Common myeloid progenitor, CD34-positive (primary cell): ENCODE data around the gene MARS1.

Experiments used
- CTCF ChIA-PET: fragments of 350-600 bp; sonication (Branson Sonifier 250); formaldehyde crosslinking; loops from one replicate; lab custom pipeline; 2021; ENCODE audit warnings: antibody characterized with exemption; lab: Charles Lee
- POLR2A ChIA-PET: fragments of 350-600 bp; sonication (Branson Sonifier 250); formaldehyde crosslinking; loops from one replicate; lab custom pipeline; 2021; ENCODE audit warnings: antibody characterized with exemption; lab: Charles Lee
- DNase-seq, 3 donors: peaks; one replicate each; pipeline versions ENCODE4 v3.0.0 to v3.0.0-alpha.2; 2013
- H3K27ac ChIP-seq, 2 experiments: 1 replicate in 1 of 2; 2 replicates in 1 of 2; pipeline ENCODE4 v1.7.0; 2013; ENCODE audit warnings: inconsistent platforms in 2 of 2, low read length in 2 of 2, mild to moderate bottlenecking in 2 of 2, low read depth in 1 of 2, moderate library complexity in 1 of 2; ENCODE audit not compliant: severe bottlenecking in 2 of 2, insufficient read depth in 1 of 2, poor library complexity in 1 of 2
- H3K27me3 ChIP-seq, 5 experiments: replicated peaks in 2 of 5; 1 replicate in 3 of 5; 2 replicates in 2 of 5; pipeline versions ENCODE4 v1.6.1 to v1.7.0; 2013; ENCODE audit warnings: low read length in 4 of 5, mild to moderate bottlenecking in 2 of 5, moderate library complexity in 2 of 5, inconsistent platforms in 1 of 5; ENCODE audit not compliant: insufficient read depth in 5 of 5, control insufficient read depth in 4 of 5
- H3K36me3 ChIP-seq, 4 experiments: 1 replicate in 2 of 4; 2 replicates in 2 of 4; pipeline versions ENCODE4 v1.6.1 to v1.7.0; 2013; ENCODE audit warnings: low read length in 3 of 4, control low read depth in 1 of 4, mild to moderate bottlenecking in 1 of 4; ENCODE audit not compliant: control insufficient read depth in 4 of 4, insufficient read depth in 4 of 4
- H3K4me1 ChIP-seq, 4 experiments: 1 replicate in 3 of 4; 2 replicates in 1 of 4; pipeline versions ENCODE4 v1.6.1 to v1.7.1; 2013; ENCODE audit warnings: low read length in 3 of 4, mild to moderate bottlenecking in 3 of 4, control low read depth in 1 of 4, inconsistent platforms in 1 of 4, moderate library complexity in 1 of 4; ENCODE audit not compliant: control insufficient read depth in 4 of 4, insufficient read depth in 4 of 4; ENCODE audit errors: control extremely low read depth in 1 of 4
- H3K4me3 ChIP-seq, 7 experiments: 1 replicate in 4 of 7; 2 replicates in 3 of 7; pipeline versions ENCODE4 v1.5.1 to v1.7.0; 2013; ENCODE audit warnings: mild to moderate bottlenecking in 7 of 7, low read length in 6 of 7, moderate library complexity in 6 of 7, inconsistent platforms in 2 of 7, low read depth in 2 of 7, control low read depth in 1 of 7; ENCODE audit not compliant: insufficient read depth in 4 of 7, control insufficient read depth in 1 of 7; ENCODE audit errors: extremely low read depth in 1 of 7
- H3K9me3 ChIP-seq, 5 experiments: 1 replicate in 4 of 5; 2 replicates in 1 of 5; pipeline versions ENCODE4 v1.6.1 to v1.7.1; 2013; ENCODE audit warnings: low read length in 4 of 5, mild to moderate bottlenecking in 2 of 5, inconsistent platforms in 1 of 5, low read depth in 1 of 5, moderate library complexity in 1 of 5; ENCODE audit not compliant: control insufficient read depth in 4 of 5, insufficient read depth in 2 of 5; ENCODE audit errors: control extremely low read depth in 1 of 5
- WGBS: methylation state at CpG from one replicate; pipeline ENCODE4 v1.1.5; 2013; ENCODE audit not compliant: insufficient coverage; 5-methylcytosine and 5-hydroxymethylcytosine counted together

Gene MARS1

DNA sequence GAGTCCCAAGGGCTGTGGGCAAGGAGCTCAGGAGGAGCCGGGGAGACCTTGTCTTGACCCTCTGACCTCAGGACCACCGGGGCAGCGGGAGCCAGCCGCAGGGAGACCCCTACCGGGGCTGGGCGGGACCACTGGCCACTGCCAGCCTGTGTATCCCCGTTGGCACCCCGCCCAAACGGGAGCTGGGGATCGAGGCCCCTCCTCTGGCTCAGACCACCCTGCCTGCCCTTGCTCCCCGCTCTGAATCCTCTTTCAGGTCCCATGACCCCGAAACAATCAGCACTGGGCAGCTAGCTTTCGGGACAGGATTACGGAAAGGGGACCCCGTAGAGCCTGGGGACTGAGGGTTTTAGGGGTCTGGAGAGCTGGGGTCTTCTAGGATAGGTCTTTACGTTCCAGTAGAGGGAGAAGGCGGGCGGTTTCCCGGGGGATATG lies 27.0 kb upstream of the MARS1 start:
- POLR2A ChIA-PET: interaction anchor here (1.3 to 1.5 kb wide), 2 partner anchors 54 to 59 kb away, joined by 3 read pairs; partner anchors contain the start of gene DDIT3
- WGBS: 3% methylated on average over 9 of the region's 19 CpGs
- Histone ChIP-seq H3K27me3 (peaks cover 0 to 13% (median 4%) of the 10 kb centered on the region in 5 experiments), H3K4me3 (peak overlapping the region in 5 of 7 experiments; percentile 32 to 89 (median 79)), H3K9me3 (no peaks in the 10 kb centered on the region), H3K27ac (no peak overlapping the region), H3K4me1 (peaks cover 8 to 43% (median 37%) of the 10 kb centered on the region in 4 experiments), H3K36me3 (no peaks in the 10 kb centered on the region)
- CTCF ChIA-PET: interaction anchor here (0.8 to 9.9 kb wide), 6 partner anchors 8 to 161 kb away, joined by 3 to 184 read pairs (median 4); partner anchors contain the start of gene ARHGAP9
- no peak for DNase-seq

DNA sequence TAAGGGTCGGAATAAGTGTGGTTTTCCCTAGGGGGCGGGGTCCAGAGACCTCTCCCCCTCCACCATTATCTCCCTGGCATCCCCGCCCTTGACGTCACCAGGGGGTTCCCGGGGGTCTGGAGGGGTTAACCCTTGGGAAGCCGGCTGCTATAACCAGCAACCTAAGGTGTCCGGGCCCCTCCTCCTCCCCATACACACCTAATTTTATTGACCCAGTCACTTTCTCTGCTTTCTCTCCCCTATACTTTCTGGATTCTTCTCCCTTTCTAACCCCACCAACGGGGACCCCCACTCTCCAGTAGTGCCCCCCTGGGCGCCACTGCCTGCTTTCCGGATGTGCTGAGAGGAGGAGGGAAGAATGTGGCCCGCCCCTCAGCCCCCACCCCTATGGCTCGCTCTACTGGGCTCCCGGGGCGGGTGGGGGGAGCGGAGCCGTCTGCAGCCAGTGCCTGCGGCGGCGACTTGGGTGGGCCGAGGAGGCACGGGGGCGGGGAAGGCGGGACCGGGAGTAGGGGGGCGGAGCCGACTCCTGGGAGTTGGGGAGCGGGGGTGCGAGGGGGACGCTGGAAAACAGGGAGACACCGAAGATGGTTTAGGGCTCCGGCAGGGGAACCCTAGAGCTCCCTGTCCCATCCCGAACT lies 26.5 kb upstream of the MARS1 start:
- peak in 1 of 3 donors; percentile 45 for DNase-seq
- CTCF ChIA-PET: interaction anchor here (0.6 to 9.9 kb wide), 13 partner anchors 8 to 189 kb away, joined by 3 to 184 read pairs (median 3); partner anchors contain the start of gene ARHGAP9
- POLR2A ChIA-PET: interaction anchor here (1.3 to 1.5 kb wide), 2 partner anchors 54 to 59 kb away, joined by 3 read pairs; partner anchors contain the start of gene DDIT3
- peak overlapping the region; percentile 15 to 89 (median 71) for H3K4me3 ChIP-seq
- no peak overlapping the region for H3K27ac ChIP-seq
- H3K9me3 ChIP-seq: no peaks in the 10 kb centered on the region
- 1% methylated on average over 13 of the region's 32 CpGs for WGBS
- no peaks in the 10 kb centered on the region for H3K36me3 ChIP-seq
- H3K4me1 ChIP-seq: peaks cover 8 to 40% (median 33%) of the 10 kb centered on the region in 4 experiments
- peaks cover 0 to 13% (median 4%) of the 10 kb centered on the region in 5 experiments for H3K27me3 ChIP-seq

DNA sequence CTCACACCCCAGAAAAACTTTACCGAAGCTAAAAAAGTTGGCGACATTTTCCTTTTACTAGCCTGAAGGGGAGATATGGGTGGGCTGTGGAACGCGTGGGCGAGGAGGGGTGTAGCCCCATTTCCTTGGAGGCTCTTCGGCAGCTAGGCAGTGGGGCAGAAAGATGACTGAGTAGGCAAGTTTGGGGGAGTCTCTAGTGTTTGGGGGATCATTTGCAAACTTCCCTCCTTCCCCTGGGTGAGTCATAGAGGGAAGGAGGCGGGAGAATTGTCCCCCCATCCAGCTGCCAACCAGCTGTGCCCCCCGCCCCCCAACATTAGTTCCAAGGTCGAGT lies 26.0 kb upstream of the MARS1 start:
- Histone ChIP-seq H3K27me3 (peaks cover 0 to 13% (median 4%) of the 10 kb centered on the region in 5 experiments), H3K4me3 (peak overlapping the region; percentile 15 to 89 (median 71)), H3K36me3 (no peaks in the 10 kb centered on the region), H3K4me1 (peaks cover 8 to 40% (median 33%) of the 10 kb centered on the region in 4 experiments), H3K27ac (no peak overlapping the region), H3K9me3 (no peaks in the 10 kb centered on the region)
- WGBS: 0% methylated on average over 4 of the region's 9 CpGs
- ChIA-PET CTCF (interaction anchor here (0.6 to 9.9 kb wide), 14 partner anchors 9 to 190 kb away, joined by 3 to 184 read pairs (median 4); partner anchors contain the start of gene ARHGAP9), POLR2A (interaction anchor here (0.8 to 1.5 kb wide), 4 partner anchors 53 to 85 kb away, joined by 3 to 4 read pairs (median 3); partner anchors contain the start of genes DCTN2 and DDIT3)
- peak in 2 of 3 donors; percentile 61 to 70 for DNase-seq

DNA sequence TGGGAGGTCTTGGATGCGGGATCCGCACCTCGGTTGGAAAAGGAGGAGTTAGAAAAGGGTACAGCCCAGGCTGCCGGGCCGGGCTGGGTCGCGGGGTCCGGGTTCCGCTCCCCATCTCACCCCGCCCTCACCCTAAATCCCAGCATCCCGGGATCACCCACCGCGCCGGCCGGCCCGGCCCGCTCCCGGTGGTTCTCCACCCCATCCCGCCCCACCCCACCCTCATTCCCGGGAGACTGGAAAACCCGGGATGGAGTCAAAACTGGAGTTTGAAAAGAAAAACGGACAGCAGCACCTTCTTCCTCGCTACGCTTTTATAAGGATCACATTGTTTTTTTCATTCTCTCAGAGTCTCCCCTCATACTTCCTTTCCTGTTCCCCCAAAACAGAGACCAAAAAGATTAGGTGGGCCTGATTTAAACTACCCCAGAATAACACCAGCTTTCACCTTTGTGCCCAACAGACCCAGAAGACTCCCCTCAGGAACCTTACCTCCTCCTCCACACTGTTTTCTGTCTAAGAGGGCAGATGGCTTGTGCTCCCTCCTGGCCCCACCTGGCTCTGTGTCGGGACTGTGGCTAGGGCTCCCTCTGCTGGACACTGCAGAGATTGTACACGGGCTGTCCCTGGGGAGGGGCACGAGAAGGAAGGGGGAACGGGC lies 25.5 kb upstream of the MARS1 start:
- Histone ChIP-seq H3K27ac (no peak overlapping the region), H3K36me3 (peaks cover 0 to under 1% (median 0%) of the 10 kb centered on the region in 4 experiments), H3K4me3 (peak overlapping the region; percentile 15 to 89 (median 71)), H3K27me3 (peaks cover 0 to 13% (median 4%) of the 10 kb centered on the region in 5 experiments), H3K9me3 (no peaks in the 10 kb centered on the region), H3K4me1 (peaks cover 8 to 40% (median 33%) of the 10 kb centered on the region in 4 experiments)
- 0% methylated on average over 9 of the region's 28 CpGs for WGBS
- peak; percentile 87 to 94 (median 91) for DNase-seq
- CTCF ChIA-PET: interaction anchor here (0.6 to 9.9 kb wide), 16 partner anchors 9 to 190 kb away, joined by 3 to 184 read pairs (median 3); partner anchors contain the start of gene ARHGAP9
- POLR2A ChIA-PET: interaction anchor here (0.8 to 1.3 kb wide), 3 partner anchors 57 to 84 kb away, joined by 3 to 4 read pairs (median 3); partner anchors contain the start of genes DCTN2 and DDIT3

DNA sequence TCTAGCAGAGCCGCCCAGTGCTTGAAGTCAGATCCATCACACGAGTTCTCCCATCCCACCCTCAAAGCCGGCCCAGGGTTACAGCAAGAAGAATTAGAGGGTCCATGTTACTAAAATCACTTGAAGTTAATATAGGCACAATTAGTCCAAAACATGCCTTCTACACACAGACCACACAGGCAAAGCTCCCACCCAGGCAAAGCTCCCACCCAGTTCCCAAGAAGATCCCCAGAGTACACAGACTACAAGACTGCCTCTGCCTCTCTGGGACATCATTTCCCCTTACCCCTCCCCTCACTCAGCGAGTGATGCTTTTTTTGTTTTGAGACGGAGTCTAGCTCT lies 25.0 kb upstream of the MARS1 start:
- Histone ChIP-seq H3K27me3 (peaks cover 0 to 13% (median 4%) of the 10 kb centered on the region in 5 experiments), H3K4me1 (peaks cover 8 to 40% (median 33%) of the 10 kb centered on the region in 4 experiments), H3K36me3 (peaks cover 0 to 4% (median 2%) of the 10 kb centered on the region in 4 experiments), H3K4me3 (peak overlapping the region in 3 of 7 experiments; percentile 68 to 89 (median 86)), H3K27ac (no peak overlapping the region), H3K9me3 (no peaks in the 10 kb centered on the region)
- ChIA-PET POLR2A (interaction anchor here (0.8 to 1.1 kb wide), 2 partner anchors 53 to 56 kb away, joined by 3 to 4 read pairs; no protein-coding TSS in a partner anchor), CTCF (interaction anchor here (0.6 to 9.9 kb wide), 14 partner anchors 10 to 155 kb away, joined by 3 to 184 read pairs (median 4); partner anchors contain the start of gene ARHGAP9)
- 83% methylated on average over 2 of the region's 5 CpGs for WGBS
- no peak for DNase-seq

DNA sequence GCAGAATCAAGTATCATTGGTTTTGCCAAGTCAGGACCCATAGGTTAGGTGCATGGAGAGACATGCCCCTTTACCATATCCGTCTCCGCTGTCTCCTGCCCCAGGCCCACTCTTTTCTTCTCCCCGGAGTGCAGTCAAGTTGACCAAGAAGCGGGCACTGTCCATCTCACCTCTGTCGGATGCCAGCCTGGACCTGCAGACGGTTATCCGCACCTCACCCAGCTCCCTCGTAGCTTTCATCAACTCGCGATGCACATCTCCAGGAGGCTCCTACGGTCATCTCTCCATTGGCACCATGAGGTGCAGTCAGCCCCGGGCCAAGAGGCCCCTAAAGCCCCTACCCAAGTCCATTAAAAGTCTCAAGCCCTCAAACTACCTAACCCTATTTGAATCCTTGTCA lies 23.3 kb upstream of the MARS1 start:
- no peak for DNase-seq
- H3K27ac ChIP-seq: no peak overlapping the region
- WGBS: 98% methylated on average over 12 of the region's 12 CpGs
- no peaks in the 10 kb centered on the region for H3K9me3 ChIP-seq
- ChIA-PET CTCF (interaction anchor here (3.5 to 9.9 kb wide), 2 partner anchors 9 to 11 kb away, joined by 12 to 184 read pairs; partner anchors contain the start of genes ARHGAP9 and INHBE), POLR2A (no interaction called here)
- peaks cover 0 to 16% (median 11%) of the 10 kb centered on the region in 4 experiments for H3K36me3 ChIP-seq
- H3K4me3 ChIP-seq: no peak overlapping the region
- peaks cover 0 to 13% (median 4%) of the 10 kb centered on the region in 5 experiments for H3K27me3 ChIP-seq
- peaks cover 5 to 27% (median 23%) of the 10 kb centered on the region in 4 experiments for H3K4me1 ChIP-seq
